Ascending aorta (tissue), 2 donors: ENCODE measurements around the gene PUS7. TPM values are rescaled to one million over a fixed set of nuclear protein-coding genes. Genes with fewer than 3 reads are reported as not detected.

ENCODE experiments used
- DNase-seq, 2 donors: peaks; one replicate each; pipeline ENCODE4 v3.0.0-alpha.2; 2019; ENCODE audit warnings: low spot score in 2 of 2
- H3K27ac ChIP-seq, 2 donors: fragments of 200-600 bp; sonication (generic); one replicate each; pipeline ENCODE4 v1.5.1; 2016 to 2017; ENCODE audit warnings: mild to moderate bottlenecking in 1 of 2
- H3K27me3 ChIP-seq: fragments of 200-600 bp; sonication (generic); one replicate; pipeline ENCODE4 v1.5.1; 2017
- H3K36me3 ChIP-seq, 2 donors: fragments of 200-600 bp; sonication (generic); one replicate each; pipeline ENCODE4 v1.5.1; 2016
- H3K4me1 ChIP-seq, 2 donors: fragments of 200-600 bp; sonication (generic); one replicate each; pipeline ENCODE4 v1.5.1; 2016 to 2017; ENCODE audit warnings: mild to moderate bottlenecking in 1 of 2
- H3K4me3 ChIP-seq, 2 donors: fragments of 200-600 bp; sonication (generic); one replicate each; pipeline ENCODE4 v1.5.1; 2016 to 2017; ENCODE audit warnings: mild to moderate bottlenecking in 1 of 2
- H3K9me3 ChIP-seq, 2 donors: fragments of 200-600 bp; sonication (generic); one replicate each; pipeline ENCODE4 v1.5.1; 2016
- intact Hi-C: fragments of 100-400 bp; cut with DNase I; formaldehyde crosslinking; loops from one replicate; pipeline ENCODE4 v1.15.1; 2023
- total RNA-seq: library from RNA; depleted of rRNA; stranded (reverse); fragments of >200 nt; gene quantifications from one replicate; pipeline ENCODE4 v1.1.0, GENCODE V29; 2016
- TF ChIP-seq, protein P1 (sequence below), 3 experiments: fragments of 200-600 bp in 2 of 3; fragments of 450-650 bp in 1 of 3; sonication (generic) in 2 of 3; IDR thresholded peaks; one replicate each; pipeline ENCODE4 v1.5.1; 2016 to 2019; ENCODE audit warnings: antibody characterized with exemption in 3 of 3, mild to moderate bottlenecking in 1 of 3, moderate library complexity in 1 of 3

Gene PUS7
- total RNA-seq, 1 donor from 2014 or later, result 17.2 TPM

DNA sequence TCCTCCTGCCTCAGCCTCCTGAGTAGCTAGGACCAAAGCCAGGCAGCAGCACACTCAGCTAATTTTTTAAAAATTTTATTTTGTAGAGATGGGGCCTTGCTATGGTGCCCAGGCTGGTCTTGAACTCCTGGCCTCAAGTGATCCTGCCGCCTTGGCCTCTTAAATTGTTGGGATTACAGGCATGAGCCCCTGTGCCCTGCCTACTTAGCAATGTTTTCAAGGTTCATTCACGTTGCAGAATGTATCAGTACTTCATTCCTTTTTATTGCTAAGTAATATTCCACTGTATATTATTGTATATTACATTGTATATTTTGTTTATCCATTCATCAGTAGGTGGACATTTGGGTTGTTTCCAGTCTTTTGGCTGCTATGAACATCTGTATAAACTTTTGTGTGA is 44.2 kb downstream of the PUS7 start:
- Histone ChIP-seq H3K27me3 (no peaks in the 10 kb centered on the region), H3K27ac (no peak overlapping the region), H3K4me3 (no peak overlapping the region), H3K4me1 (no peaks in the 10 kb centered on the region), H3K36me3 (peaks cover 0 to 17% of the 10 kb centered on the region in 2 donors), H3K9me3 (no peaks in the 10 kb centered on the region)
- intact Hi-C loops, result no loop called here
- no peak for DNase-seq
- TF ChIP-seq, protein P1, sequence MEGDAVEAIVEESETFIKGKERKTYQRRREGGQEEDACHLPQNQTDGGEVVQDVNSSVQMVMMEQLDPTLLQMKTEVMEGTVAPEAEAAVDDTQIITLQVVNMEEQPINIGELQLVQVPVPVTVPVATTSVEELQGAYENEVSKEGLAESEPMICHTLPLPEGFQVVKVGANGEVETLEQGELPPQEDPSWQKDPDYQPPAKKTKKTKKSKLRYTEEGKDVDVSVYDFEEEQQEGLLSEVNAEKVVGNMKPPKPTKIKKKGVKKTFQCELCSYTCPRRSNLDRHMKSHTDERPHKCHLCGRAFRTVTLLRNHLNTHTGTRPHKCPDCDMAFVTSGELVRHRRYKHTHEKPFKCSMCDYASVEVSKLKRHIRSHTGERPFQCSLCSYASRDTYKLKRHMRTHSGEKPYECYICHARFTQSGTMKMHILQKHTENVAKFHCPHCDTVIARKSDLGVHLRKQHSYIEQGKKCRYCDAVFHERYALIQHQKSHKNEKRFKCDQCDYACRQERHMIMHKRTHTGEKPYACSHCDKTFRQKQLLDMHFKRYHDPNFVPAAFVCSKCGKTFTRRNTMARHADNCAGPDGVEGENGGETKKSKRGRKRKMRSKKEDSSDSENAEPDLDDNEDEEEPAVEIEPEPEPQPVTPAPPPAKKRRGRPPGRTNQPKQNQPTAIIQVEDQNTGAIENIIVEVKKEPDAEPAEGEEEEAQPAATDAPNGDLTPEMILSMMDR (IDR thresholded peaks at IDR 0.05), result no peak

DNA sequence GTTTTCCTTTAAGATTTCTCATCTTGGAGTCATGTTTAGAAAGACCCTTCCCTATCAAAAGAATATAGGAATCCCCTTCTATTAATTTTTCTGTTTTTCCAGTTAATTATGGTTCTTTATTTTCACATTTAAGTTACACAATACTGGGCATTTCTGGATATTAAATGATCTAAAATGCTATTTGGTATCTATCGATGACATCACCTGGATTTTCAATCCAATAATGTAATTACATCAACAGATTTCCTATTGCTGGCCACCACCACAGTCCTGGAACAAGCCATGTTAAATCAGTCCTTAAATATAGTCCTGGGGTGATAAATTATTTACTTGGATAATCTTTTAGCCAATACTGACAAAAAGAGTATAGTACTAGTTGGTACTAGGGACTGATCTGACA is 48.0 kb downstream of the PUS7 start:
- no peak overlapping the region for H3K4me3 ChIP-seq
- DNase-seq, result no peak
- H3K36me3 ChIP-seq, result peaks cover 5 to 11% of the 10 kb centered on the region in 2 donors
- no peaks in the 10 kb centered on the region for H3K4me1 ChIP-seq
- TF ChIP-seq, protein P1 (IDR thresholded peaks at IDR 0.05), result no peak
- intact Hi-C loops, result no loop called here
- no peaks in the 10 kb centered on the region for H3K27me3 ChIP-seq
- H3K27ac ChIP-seq, result no peak overlapping the region
- no peaks in the 10 kb centered on the region for H3K9me3 ChIP-seq

DNA sequence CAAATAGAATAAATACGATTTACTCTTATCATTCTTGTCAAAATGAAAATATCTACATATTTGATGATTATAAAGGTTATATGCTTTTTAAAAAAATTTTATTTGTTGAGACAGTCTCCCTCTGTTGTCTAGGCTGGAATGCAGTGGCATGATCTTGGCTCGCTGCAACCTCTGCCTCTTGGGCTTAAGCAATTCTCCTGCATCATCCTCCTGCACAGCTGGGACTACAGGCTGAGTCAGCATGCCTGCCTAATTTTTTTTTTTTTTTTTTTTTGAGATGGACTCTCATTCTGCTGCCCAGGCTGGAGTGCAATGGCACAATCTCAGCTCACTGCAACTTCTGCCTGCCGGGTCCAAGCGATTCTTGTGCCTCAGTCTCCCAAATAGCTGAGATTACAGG is 48.9 kb downstream of the PUS7 start:
- intact Hi-C loops, result no loop called here
- TF ChIP-seq, protein P1 (IDR thresholded peaks at IDR 0.05), result no peak
- H3K4me1 ChIP-seq, result no peaks in the 10 kb centered on the region

DNA sequence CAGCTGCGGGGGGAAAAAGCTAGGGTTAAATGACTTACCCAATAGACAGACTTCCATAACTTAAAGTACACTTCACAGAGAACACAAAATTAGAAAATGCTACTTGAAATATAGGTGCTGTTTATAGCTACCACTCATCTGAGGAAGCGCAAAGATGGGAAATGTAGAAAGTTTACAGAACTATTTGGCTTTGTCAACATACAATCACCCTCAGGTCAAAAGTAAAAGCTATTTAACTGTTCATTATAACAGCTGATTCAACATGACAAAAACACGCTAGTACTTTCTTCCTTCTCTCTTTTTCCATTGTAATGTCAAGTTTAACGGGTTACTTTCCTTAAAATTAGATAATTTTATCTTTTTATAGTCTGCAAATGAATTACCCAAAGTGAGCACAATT is 51.2 kb downstream of the PUS7 start:
- TF ChIP-seq, protein P1 (IDR thresholded peaks at IDR 0.05), result no peak
- Histone ChIP-seq H3K4me1 (no peaks in the 10 kb centered on the region), H3K27ac (no peak overlapping the region), H3K36me3 (peaks cover 4 to 5% of the 10 kb centered on the region in 2 donors), H3K9me3 (no peaks in the 10 kb centered on the region), H3K4me3 (no peak overlapping the region), H3K27me3 (no peaks in the 10 kb centered on the region)
- DNase-seq, result no peak
- intact Hi-C loops, result no loop called here

More for the DNA sequence above, 48.9 kb downstream of the PUS7 start:
- Histone ChIP-seq H3K27me3 (no peaks in the 10 kb centered on the region), H3K4me3 (no peak overlapping the region), H3K27ac (no peak overlapping the region), H3K9me3 (no peaks in the 10 kb centered on the region), H3K36me3 (peaks cover 4 to 5% of the 10 kb centered on the region in 2 donors)
- no peak for DNase-seq

DNA sequence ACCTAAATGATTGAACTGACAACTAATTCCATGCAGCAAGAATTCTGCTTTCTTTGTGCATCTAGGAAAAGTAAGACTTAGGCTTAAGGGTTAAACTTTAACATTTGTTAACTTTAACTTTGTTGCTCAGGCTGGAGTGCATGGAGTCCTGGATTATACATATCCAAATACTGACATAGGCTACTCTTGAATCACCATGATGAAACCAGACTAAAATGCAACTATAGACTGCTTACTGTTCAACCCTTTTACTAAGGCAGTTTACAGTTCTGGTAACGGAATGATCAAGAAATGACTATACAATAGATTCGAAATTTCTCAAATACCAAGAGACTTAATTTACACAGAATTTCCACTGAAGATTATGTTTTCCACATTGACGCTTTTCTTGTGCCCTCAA is 52.0 kb downstream of the PUS7 start:
- no peak overlapping the region for H3K27ac ChIP-seq
- intact Hi-C loops, result no loop called here
- DNase-seq, result no peak
- H3K4me3 ChIP-seq, result no peak overlapping the region
- H3K9me3 ChIP-seq, result no peaks in the 10 kb centered on the region
- peaks cover 5 to 6% of the 10 kb centered on the region in 2 donors for H3K36me3 ChIP-seq
- TF ChIP-seq, protein P1 (IDR thresholded peaks at IDR 0.05), result no peak
- no peaks in the 10 kb centered on the region for H3K4me1 ChIP-seq
- no peaks in the 10 kb centered on the region for H3K27me3 ChIP-seq
